Uterus (tissue), 4 donors: ENCODE data around the gene CES3. TPM values are rescaled to one million over a fixed set of nuclear protein-coding genes. Genes with fewer than 3 reads are reported as not detected.

ENCODE experiments used
- DNase-seq, 2 donors: peaks; one replicate each; pipeline ENCODE4 v3.0.0-alpha.2; 2019 to 2020
- H3K27ac ChIP-seq, 2 donors: fragments of 200-600 bp; sonication (generic); 1 replicate in 1 of 2; 2 replicates in 1 of 2; pipeline ENCODE4 v1.5.1; 2016 to 2018
- H3K27me3 ChIP-seq, 2 donors: fragments of 200-600 bp; sonication (generic); one replicate each; pipeline ENCODE4 v1.5.1; 2018 to 2019; ENCODE audit warnings: control low read depth in 1 of 2
- H3K36me3 ChIP-seq, 2 donors: fragments of 200-600 bp; sonication (generic); one replicate each; pipeline ENCODE4 v1.5.1; 2019; ENCODE audit warnings: control low read depth in 1 of 2
- H3K4me1 ChIP-seq, 2 donors: fragments of 200-600 bp; sonication (generic); one replicate each; pipeline ENCODE4 v1.5.1; 2018 to 2019; ENCODE audit warnings: control low read depth in 1 of 2
- H3K4me3 ChIP-seq, 2 donors: fragments of 200-600 bp; sonication (generic); 1 replicate in 1 of 2; 2 replicates in 1 of 2; pipeline ENCODE4 v1.5.1; 2018 to 2019; ENCODE audit warnings: mild to moderate bottlenecking in 1 of 2
- H3K9me3 ChIP-seq, 2 donors: fragments of 200-600 bp; sonication (generic); one replicate each; pipeline ENCODE4 v1.5.1; 2019; ENCODE audit warnings: control low read depth in 1 of 2
- CTCF ChIP-seq, 4 experiments: fragments of 200-600 bp in 2 of 4; fragments of 450-650 bp in 2 of 4; sonication (generic) in 2 of 4; IDR thresholded peaks; one replicate each; pipeline ENCODE4 v1.5.1; 2016 to 2019; ENCODE audit warnings: antibody characterized with exemption in 4 of 4, mild to moderate bottlenecking in 2 of 4, moderate library complexity in 1 of 4
- POLR2A ChIP-seq, 2 donors: fragments of 450-650 bp; IDR thresholded peaks; one replicate each; pipeline ENCODE4 v1.6.1; 2016; ENCODE audit warnings: antibody characterized with exemption in 2 of 2, mild to moderate bottlenecking in 1 of 2, moderate library complexity in 1 of 2
- intact Hi-C: fragments of 100-400 bp; cut with DNase I; formaldehyde crosslinking; loops from one replicate; pipeline ENCODE4 v1.15.1; 2023; ENCODE audit warnings: low total_unique reads
- total RNA-seq, 4 donors: library from RNA; depleted of rRNA in 3 of 4; stranded (reverse); fragments of >200 nt in 3 of 4; gene quantifications; one replicate each; pipeline versions ENCODE4 v1.1.0 to v1.2.4, GENCODE V29; 2014 to 2023
- donor health status: DM: yes; HTN: yes; CAD: no.

Gene CES3
- total RNA-seq, 4 donors from 2014 or later, result 0.51 to 2.8 (median 0.86) TPM

GRCh38 chr16:66949472-66949871 is 11.6 kb upstream of the CES3 start:
- intact Hi-C loops, result no loop called here
- DNase-seq, result no peak
- Histone ChIP-seq H3K27ac (no peak overlapping the region), H3K36me3 (no peaks in the 10 kb centered on the region), H3K4me3 (no peak overlapping the region), H3K4me1 (peaks cover 0 to 7% of the 10 kb centered on the region in 2 donors), H3K9me3 (no peaks in the 10 kb centered on the region), H3K27me3 (no peaks in the 10 kb centered on the region)
- no peak for TF ChIP-seq CTCF (IDR thresholded peaks at IDR 0.05)
- TF ChIP-seq POLR2A (IDR thresholded peaks at IDR 0.05), result no peak

- Histone ChIP-seq H3K9me3 (no peaks in the 10 kb centered on the region), H3K4me3 (no peak overlapping the region), H3K27me3 (no peaks in the 10 kb centered on the region), H3K4me1 (peaks cover 0 to 7% of the 10 kb centered on the region in 2 donors), H3K27ac (no peak overlapping the region), H3K36me3 (no peaks in the 10 kb centered on the region)
- intact Hi-C loops, result no loop called here
- TF ChIP-seq POLR2A (IDR thresholded peaks at IDR 0.05) (no peak), CTCF (IDR thresholded peaks at IDR 0.05) (no peak)
- DNase-seq, result no peak
These were observed 10.6 kb upstream of the CES3 start for GRCh38 chr16:66950437-66950836.

GRCh38 chr16:66950971-66951790 is 9.9 kb upstream of the CES3 start:
- Histone ChIP-seq H3K36me3 (no peaks in the 10 kb centered on the region), H3K4me1 (peaks cover 0 to 7% of the 10 kb centered on the region in 2 donors), H3K27ac (no peak overlapping the region), H3K27me3 (no peaks in the 10 kb centered on the region), H3K4me3 (no peak overlapping the region), H3K9me3 (no peaks in the 10 kb centered on the region)
- DNase-seq, result no peak
- intact Hi-C loops, result no loop called here
- no peak for TF ChIP-seq CTCF (IDR thresholded peaks at IDR 0.05)
- TF ChIP-seq POLR2A (IDR thresholded peaks at IDR 0.05), result no peak

- no peak for DNase-seq
These were observed 8.5 kb upstream of the CES3 start for GRCh38 chr16:66952430-66953110.

More at GRCh38 chr16:66952430-66953110, 8.5 kb upstream of the CES3 start:
- no peaks in the 10 kb centered on the region for H3K36me3 ChIP-seq
- H3K4me3 ChIP-seq, result no peak overlapping the region
- intact Hi-C loops, result no loop called here
- no peak overlapping the region for H3K27ac ChIP-seq
- TF ChIP-seq CTCF (IDR thresholded peaks at IDR 0.05) (no peak), POLR2A (IDR thresholded peaks at IDR 0.05) (no peak)
- H3K27me3 ChIP-seq, result no peaks in the 10 kb centered on the region
- peaks cover 0 to 7% of the 10 kb centered on the region in 2 donors for H3K4me1 ChIP-seq
- no peaks in the 10 kb centered on the region for H3K9me3 ChIP-seq
